K562 (cell line): ENCODE results near the gene TLE7. TPM values are rescaled to one million over a fixed set of nuclear protein-coding genes. Genes with fewer than 3 reads are reported as not detected.

Experiments
- CC2D1A ChIP-seq: fragments of 450-650 bp; IDR thresholded peaks from 2 replicates; pipeline ENCODE4 v1.6.1; 2017; ENCODE audit warnings: mild to moderate bottlenecking
- CEBPG ChIP-seq, 3 experiments: fragments of 200-800 bp in 1 of 3; sonication (Bioruptor generic) in 1 of 3; sonication (generic) in 1 of 3; formaldehyde crosslinking in 1 of 3; IDR thresholded peaks in 2 of 3; conservative IDR thresholded peaks in 1 of 3; 2 replicates each; pipeline versions ENCODE4 v1.6.1 to v1.8.0; 2016 to 2022; ENCODE audit warnings: missing compliant biosample characterization in 2 of 3, missing genetic modification characterization in 2 of 3, mild to moderate bottlenecking in 1 of 3, missing genetic modification reagents in 1 of 3
- ETV1 ChIP-seq: fragments of 450-650 bp; conservative IDR thresholded peaks from 2 replicates; pipeline ENCODE4 v1.6.1; 2016; ENCODE audit warnings: missing genetic modification characterization, control low read depth, low read depth, missing compliant biosample characterization
- ETV6 ChIP-seq, 3 experiments: fragments of 150-350 bp in 1 of 3; sonication (generic) in 1 of 3; formaldehyde crosslinking in 1 of 3; IDR thresholded peaks; 2 replicates each; pipeline versions ENCODE4 v1.6.1 to v1.8.0; 2014 to 2022; ENCODE audit warnings: borderline replicate concordance in 2 of 3, low read depth in 2 of 3, antibody characterized with exemption in 1 of 3, low read length in 1 of 3, mild to moderate bottlenecking in 1 of 3, missing genetic modification reagents in 1 of 3
- LCOR ChIP-seq: sonication (generic); formaldehyde crosslinking; IDR thresholded peaks from 2 replicates; pipeline ENCODE4 v1.8.0; 2022; ENCODE audit warnings: mild to moderate bottlenecking, missing genetic modification reagents
- PTBP1 ChIP-seq: fragments of 200-400 bp; formaldehyde crosslinking; IDR thresholded peaks from 2 replicates; pipeline ENCODE4 v1.6.1; 2017; ENCODE audit warnings: low read depth, low read length
- PTRF ChIP-seq: fragments of 450-650 bp; IDR thresholded peaks from 2 replicates; pipeline ENCODE4 v1.6.1; 2016; ENCODE audit warnings: mild to moderate bottlenecking, missing genetic modification characterization, missing compliant biosample characterization
- TAF9B ChIP-seq: fragments of 450-650 bp; IDR thresholded peaks from 2 replicates; pipeline ENCODE4 v1.6.1; 2018; ENCODE audit warnings: mild to moderate bottlenecking; ENCODE audit not compliant: partially characterized antibody
- TCF7 ChIP-seq: sonication (generic); IDR thresholded peaks from 2 replicates; pipeline ENCODE4 v1.6.1; 2016; ENCODE audit warnings: antibody characterized with exemption, borderline replicate concordance
- XRCC5 ChIP-seq: fragments of 200-400 bp; formaldehyde crosslinking; IDR thresholded peaks from 2 replicates; pipeline ENCODE4 v1.6.1; 2017; ENCODE audit warnings: low read depth, mild to moderate bottlenecking, low read length
- ZNF224 ChIP-seq: sonication (generic); formaldehyde crosslinking; IDR thresholded peaks from 2 replicates; pipeline ENCODE4 v1.8.0; 2022; ENCODE audit warnings: mild to moderate bottlenecking, missing genetic modification reagents
- ZNF589 ChIP-seq: fragments of 200-800 bp; sonication (Bioruptor generic); IDR thresholded peaks from 2 replicates; pipeline ENCODE4 v1.6.1; 2016; ENCODE audit warnings: low read depth, missing genetic modification characterization, missing compliant biosample characterization
- polyA plus RNA-seq, 8 experiments: library from polyadenylated mRNA; depleted of rRNA in 4 of 8; stranded (reverse) in 5 of 8; unstranded in 3 of 8; fragments of >200 nt; fragmentation: Nextera tagmentation in 2 of 8; fragmentation: Illumina TruSeq in 1 of 8; extraction: Ambion mirVana in 2 of 8; extraction: Trizol in 1 of 8; gene quantifications; 2 replicates each; pipeline versions ENCODE4 v1.2.1 to v1.2.3, GENCODE V29; 2011 to 2014; ENCODE audit warnings: inconsistent platforms in 1 of 8, missing spikeins in 1 of 8
- total RNA-seq, 7 experiments: library from RNA; depleted of rRNA in 6 of 7; stranded (reverse); fragments of >200 nt in 6 of 7; fragmentation: Illumina TruSeq in 2 of 7; extraction: Trizol in 2 of 7; gene quantifications; 2 replicates each; pipeline versions ENCODE4 v1.2.1 to v1.2.3, GENCODE V29; 2011 to 2021; ENCODE audit warnings: low replicate concordance in 1 of 7
- TF ChIP-seq, protein P1 (sequence below): sonication (generic); formaldehyde crosslinking; IDR thresholded peaks from 2 replicates; pipeline ENCODE4 v1.8.0; 2022; ENCODE audit warnings: mild to moderate bottlenecking, missing genetic modification reagents
- TF ChIP-seq, protein P2 (sequence below): sonication (generic); formaldehyde crosslinking; IDR thresholded peaks from 2 replicates; pipeline ENCODE4 v1.8.0; 2022; ENCODE audit warnings: mild to moderate bottlenecking, missing genetic modification reagents
- TF ChIP-seq, protein P3 (sequence below), 3 experiments: fragments of 200-800 bp in 1 of 3; fragments of 250-450 bp in 1 of 3; fragments of 450-650 bp in 1 of 3; sonication (Bioruptor Pico) in 1 of 3; sonication (Bioruptor generic) in 1 of 3; formaldehyde crosslinking in 1 of 3; IDR thresholded peaks; 2 replicates each; pipeline versions ENCODE4 v1.6.1 to v1.8.0; 2016 to 2022; ENCODE audit warnings: mild to moderate bottlenecking in 2 of 3, missing genetic modification characterization in 2 of 3, missing compliant biosample characterization in 1 of 3, moderate library complexity in 1 of 3
- TF ChIP-seq, protein P4 (sequence below): sonication (generic); formaldehyde crosslinking; IDR thresholded peaks from 2 replicates; pipeline ENCODE4 v1.8.1; 2023; ENCODE audit warnings: mild to moderate bottlenecking, missing genetic modification reagents, moderate library complexity

TLE7 gene
- total and polyA plus RNA-seq, 9 of the 15 experiments (the other 6 are each of a cell fraction or from before 2014, with no cell fraction given), result not detected

DNA sequence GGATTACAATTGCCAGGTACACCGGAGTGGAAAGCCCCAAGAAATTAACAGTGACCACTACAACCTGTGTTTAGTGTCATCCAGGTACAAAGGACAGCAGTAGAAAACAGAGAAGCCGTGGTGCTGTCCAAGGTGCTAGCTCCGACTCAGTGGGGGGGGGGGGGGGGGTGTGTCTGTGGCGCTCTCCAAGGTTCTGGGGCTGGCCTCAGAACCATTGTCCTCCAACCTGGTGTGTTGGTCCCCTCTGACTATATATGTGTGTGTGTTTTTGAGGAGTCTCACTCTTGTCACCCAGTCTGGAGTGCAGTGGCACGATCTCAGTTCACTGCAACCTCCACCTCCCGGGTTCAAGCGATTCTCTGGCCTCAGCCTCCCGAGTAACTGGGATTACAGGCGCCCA lies 26.0 kb upstream of the TLE7 start (continued):
- TF ChIP-seq, protein P1, sequence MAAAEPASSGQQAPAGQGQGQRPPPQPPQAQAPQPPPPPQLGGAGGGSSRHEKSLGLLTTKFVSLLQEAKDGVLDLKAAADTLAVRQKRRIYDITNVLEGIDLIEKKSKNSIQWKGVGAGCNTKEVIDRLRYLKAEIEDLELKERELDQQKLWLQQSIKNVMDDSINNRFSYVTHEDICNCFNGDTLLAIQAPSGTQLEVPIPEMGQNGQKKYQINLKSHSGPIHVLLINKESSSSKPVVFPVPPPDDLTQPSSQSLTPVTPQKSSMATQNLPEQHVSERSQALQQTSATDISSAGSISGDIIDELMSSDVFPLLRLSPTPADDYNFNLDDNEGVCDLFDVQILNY, result peak; percentile 94; the same call in 1 of the 2 replicates
- TF ChIP-seq CC2D1A, result no peak
- peak; percentile 79; the same call in 1 of the 2 replicates for TF ChIP-seq ZNF224 (CRISPR knock-in tag)
- peak; percentile 84; the same call in 1 of the 2 replicates for TF ChIP-seq LCOR (CRISPR knock-in tag)
- TF ChIP-seq CEBPG (CRISPR knock-in tag; IDR thresholded peaks at IDR 0.05), result no peak
- TF ChIP-seq CEBPG (tag; conservative IDR thresholded peaks at IDR 0.05 in 1 of 2, IDR thresholded peaks at IDR 0.05 in 1 of 2), result no peak
- TF ChIP-seq ETV6 (IDR thresholded peaks at IDR 0.05; ENCODE audit: borderline replicate concordance in 1 of 2, low read depth in 2 of 2, low read length in 1 of 2), result no peak
- 0 out of 2 replicates have a peak, but pooled peaks have one; percentile 50 for TF ChIP-seq ETV6 (CRISPR knock-in tag; IDR thresholded peaks at IDR 0.05; ENCODE audit: borderline replicate concordance)
- no peak for TF ChIP-seq TCF7
- 0 out of 2 replicates have a peak, but pooled peaks have one; percentile 26 for TF ChIP-seq PTRF (tag)
- peak; percentile 63; the same call in 1 of the 2 replicates for TF ChIP-seq XRCC5
- TF ChIP-seq ETV1 (tag), result no peak
- TF ChIP-seq, protein P2, sequence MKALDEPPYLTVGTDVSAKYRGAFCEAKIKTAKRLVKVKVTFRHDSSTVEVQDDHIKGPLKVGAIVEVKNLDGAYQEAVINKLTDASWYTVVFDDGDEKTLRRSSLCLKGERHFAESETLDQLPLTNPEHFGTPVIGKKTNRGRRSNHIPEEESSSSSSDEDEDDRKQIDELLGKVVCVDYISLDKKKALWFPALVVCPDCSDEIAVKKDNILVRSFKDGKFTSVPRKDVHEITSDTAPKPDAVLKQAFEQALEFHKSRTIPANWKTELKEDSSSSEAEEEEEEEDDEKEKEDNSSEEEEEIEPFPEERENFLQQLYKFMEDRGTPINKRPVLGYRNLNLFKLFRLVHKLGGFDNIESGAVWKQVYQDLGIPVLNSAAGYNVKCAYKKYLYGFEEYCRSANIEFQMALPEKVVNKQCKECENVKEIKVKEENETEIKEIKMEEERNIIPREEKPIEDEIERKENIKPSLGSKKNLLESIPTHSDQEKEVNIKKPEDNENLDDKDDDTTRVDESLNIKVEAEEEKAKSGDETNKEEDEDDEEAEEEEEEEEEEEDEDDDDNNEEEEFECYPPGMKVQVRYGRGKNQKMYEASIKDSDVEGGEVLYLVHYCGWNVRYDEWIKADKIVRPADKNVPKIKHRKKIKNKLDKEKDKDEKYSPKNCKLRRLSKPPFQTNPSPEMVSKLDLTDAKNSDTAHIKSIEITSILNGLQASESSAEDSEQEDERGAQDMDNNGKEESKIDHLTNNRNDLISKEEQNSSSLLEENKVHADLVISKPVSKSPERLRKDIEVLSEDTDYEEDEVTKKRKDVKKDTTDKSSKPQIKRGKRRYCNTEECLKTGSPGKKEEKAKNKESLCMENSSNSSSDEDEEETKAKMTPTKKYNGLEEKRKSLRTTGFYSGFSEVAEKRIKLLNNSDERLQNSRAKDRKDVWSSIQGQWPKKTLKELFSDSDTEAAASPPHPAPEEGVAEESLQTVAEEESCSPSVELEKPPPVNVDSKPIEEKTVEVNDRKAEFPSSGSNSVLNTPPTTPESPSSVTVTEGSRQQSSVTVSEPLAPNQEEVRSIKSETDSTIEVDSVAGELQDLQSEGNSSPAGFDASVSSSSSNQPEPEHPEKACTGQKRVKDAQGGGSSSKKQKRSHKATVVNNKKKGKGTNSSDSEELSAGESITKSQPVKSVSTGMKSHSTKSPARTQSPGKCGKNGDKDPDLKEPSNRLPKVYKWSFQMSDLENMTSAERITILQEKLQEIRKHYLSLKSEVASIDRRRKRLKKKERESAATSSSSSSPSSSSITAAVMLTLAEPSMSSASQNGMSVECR (CRISPR knock-in tag), result peak; percentile 92
- peak; percentile 91 for TF ChIP-seq ZNF589 (CRISPR knock-in tag)
- TF ChIP-seq, protein P3, sequence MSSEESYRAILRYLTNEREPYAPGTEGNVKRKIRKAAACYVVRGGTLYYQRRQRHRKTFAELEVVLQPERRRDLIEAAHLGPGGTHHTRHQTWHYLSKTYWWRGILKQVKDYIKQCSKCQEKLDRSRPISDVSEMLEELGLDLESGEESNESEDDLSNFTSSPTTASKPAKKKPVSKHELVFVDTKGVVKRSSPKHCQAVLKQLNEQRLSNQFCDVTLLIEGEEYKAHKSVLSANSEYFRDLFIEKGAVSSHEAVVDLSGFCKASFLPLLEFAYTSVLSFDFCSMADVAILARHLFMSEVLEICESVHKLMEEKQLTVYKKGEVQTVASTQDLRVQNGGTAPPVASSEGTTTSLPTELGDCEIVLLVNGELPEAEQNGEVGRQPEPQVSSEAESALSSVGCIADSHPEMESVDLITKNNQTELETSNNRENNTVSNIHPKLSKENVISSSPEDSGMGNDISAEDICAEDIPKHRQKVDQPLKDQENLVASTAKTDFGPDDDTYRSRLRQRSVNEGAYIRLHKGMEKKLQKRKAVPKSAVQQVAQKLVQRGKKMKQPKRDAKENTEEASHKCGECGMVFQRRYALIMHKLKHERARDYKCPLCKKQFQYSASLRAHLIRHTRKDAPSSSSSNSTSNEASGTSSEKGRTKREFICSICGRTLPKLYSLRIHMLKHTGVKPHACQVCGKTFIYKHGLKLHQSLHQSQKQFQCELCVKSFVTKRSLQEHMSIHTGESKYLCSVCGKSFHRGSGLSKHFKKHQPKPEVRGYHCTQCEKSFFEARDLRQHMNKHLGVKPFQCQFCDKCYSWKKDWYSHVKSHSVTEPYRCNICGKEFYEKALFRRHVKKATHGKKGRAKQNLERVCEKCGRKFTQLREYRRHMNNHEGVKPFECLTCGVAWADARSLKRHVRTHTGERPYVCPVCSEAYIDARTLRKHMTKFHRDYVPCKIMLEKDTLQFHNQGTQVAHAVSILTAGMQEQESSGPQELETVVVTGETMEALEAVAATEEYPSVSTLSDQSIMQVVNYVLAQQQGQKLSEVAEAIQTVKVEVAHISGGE (CRISPR knock-in tag; IDR thresholded peaks at IDR 0.05), result peak in 1 of 3 experiments; percentile 71; a peak in 2 of 6 replicates
- no peak for TF ChIP-seq TAF9B
- TF ChIP-seq, protein P4, sequence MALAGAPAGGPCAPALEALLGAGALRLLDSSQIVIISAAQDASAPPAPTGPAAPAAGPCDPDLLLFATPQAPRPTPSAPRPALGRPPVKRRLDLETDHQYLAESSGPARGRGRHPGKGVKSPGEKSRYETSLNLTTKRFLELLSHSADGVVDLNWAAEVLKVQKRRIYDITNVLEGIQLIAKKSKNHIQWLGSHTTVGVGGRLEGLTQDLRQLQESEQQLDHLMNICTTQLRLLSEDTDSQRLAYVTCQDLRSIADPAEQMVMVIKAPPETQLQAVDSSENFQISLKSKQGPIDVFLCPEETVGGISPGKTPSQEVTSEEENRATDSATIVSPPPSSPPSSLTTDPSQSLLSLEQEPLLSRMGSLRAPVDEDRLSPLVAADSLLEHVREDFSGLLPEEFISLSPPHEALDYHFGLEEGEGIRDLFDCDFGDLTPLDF (CRISPR knock-in tag), result peak; percentile 92
- TF ChIP-seq PTBP1, result no peak
